ENCODE results near the gene SH3D19. TPM values are rescaled to one million over a fixed set of nuclear protein-coding genes. Genes with fewer than 3 reads are reported as not detected.
"Not testable (repeated sequence)": the region's sequence is repeated elsewhere in the genome, so short reads cannot be mapped to it uniquely, and the experiment has no call there.

SH3D19 gene
- total and polyA plus RNA-seq, 4 donors = 22.1 to 69.2 (median 50.8) TPM

GRCh38 chr4:151259752-151260151, 65.7 kb downstream of the SH3D19 start:
- H3K4me1 ChIP-seq (ENCODE audit: control insufficient read depth in 5 of 5, insufficient read depth in 5 of 5, low read length in 5 of 5) = peaks cover 0 to 17% (median 5%) of the 10 kb centered on the region in 5 donors
- H3K9ac ChIP-seq (ENCODE audit: insufficient read depth in 1 of 2, low read length in 2 of 2) = no peak overlapping the region
- 76 to 85% methylated on average over 1 of the region's 1 CpG for WGBS, 2 donors
- no peaks in the 10 kb centered on the region for H3K27me3 ChIP-seq (ENCODE audit: control insufficient read depth in 3 of 3, insufficient read depth in 3 of 3, low read length in 2 of 3)
- no peak overlapping the region for H3K27ac ChIP-seq (ENCODE audit: low read depth in 1 of 2, low read length in 1 of 2)
- DNase-seq = no peak
- H3K9me3 ChIP-seq (ENCODE audit: control insufficient read depth in 4 of 4, insufficient read depth in 3 of 4, low read length in 3 of 4) = no peaks in the 10 kb centered on the region
- TF ChIP-seq CTCF (IDR thresholded peaks at IDR 0.05; ENCODE audit: control extremely low read depth, extremely low read depth) = no peak
- no peaks in the 10 kb centered on the region for H3K36me3 ChIP-seq (ENCODE audit: control insufficient read depth in 4 of 4, insufficient read depth in 4 of 4, low read length in 4 of 4)
- ATAC-seq (ENCODE audit: insufficient read depth, low FRiP score) = no peak
- H3K4me3 ChIP-seq = no peak overlapping the region

DNA sequence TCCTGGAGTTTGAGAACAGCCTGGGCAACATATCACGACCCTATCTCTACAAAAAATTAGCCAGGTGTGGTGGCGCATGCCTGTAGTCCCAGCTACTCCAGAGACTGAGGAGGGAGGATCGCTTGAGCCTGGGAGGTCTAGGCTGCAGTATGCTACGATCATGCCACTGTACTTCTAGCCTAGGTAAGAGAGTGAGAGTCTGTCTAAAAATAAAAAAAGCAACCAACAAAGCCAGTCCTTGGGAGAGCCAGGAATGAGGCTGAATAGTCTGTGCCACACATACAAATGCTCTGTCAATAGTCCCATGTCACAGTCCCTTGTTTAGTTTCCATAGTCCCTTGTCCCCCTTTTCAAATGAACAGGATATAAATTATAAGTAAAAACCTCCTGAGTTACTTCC, 67.7 kb downstream of the SH3D19 start:
- no peaks in the 10 kb centered on the region for H3K36me3 ChIP-seq (ENCODE audit: control insufficient read depth in 4 of 4, insufficient read depth in 4 of 4, low read length in 4 of 4)
- 94 to 96% methylated on average over 4 of the region's 4 CpGs for WGBS, 2 donors
- ATAC-seq (ENCODE audit: insufficient read depth, low FRiP score) (no peak), DNase-seq (no peak)
- no peak for TF ChIP-seq CTCF (IDR thresholded peaks at IDR 0.05; ENCODE audit: control extremely low read depth, extremely low read depth)
- H3K9me3 ChIP-seq (ENCODE audit: control insufficient read depth in 4 of 4, insufficient read depth in 3 of 4, low read length in 3 of 4) = no peaks in the 10 kb centered on the region
- H3K27me3 ChIP-seq (ENCODE audit: control insufficient read depth in 3 of 3, insufficient read depth in 3 of 3, low read length in 2 of 3) = no peaks in the 10 kb centered on the region
- H3K4me3 ChIP-seq = no peak overlapping the region
- H3K27ac ChIP-seq (ENCODE audit: low read depth in 1 of 2, low read length in 1 of 2) = no peak overlapping the region
- H3K4me1 ChIP-seq (ENCODE audit: control insufficient read depth in 5 of 5, insufficient read depth in 5 of 5, low read length in 5 of 5) = peaks cover 0 to 10% (median under 1%) of the 10 kb centered on the region in 5 donors
- no peak overlapping the region for H3K9ac ChIP-seq (ENCODE audit: insufficient read depth in 1 of 2, low read length in 2 of 2)

DNA sequence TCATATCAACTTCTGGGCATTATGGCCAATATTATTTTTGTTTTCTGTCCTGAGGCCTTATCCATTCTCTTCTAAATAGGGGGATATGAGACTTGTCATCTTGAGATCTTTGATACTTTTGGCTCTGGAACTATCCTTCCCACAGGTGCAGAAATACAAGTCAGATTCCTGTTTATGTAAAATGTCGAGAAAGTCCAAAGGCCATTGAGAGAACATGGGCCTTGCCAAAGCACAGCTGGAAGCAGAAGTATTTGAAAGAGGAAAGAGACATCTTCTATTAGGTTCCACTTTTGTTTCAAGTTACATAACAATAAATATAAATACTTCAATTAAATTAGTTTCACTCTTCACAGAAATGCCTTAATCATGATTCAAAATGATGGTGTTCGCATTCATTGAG, 69.3 kb downstream of the SH3D19 start:
- H3K36me3 ChIP-seq (ENCODE audit: control insufficient read depth in 4 of 4, insufficient read depth in 4 of 4, low read length in 4 of 4) = no peaks in the 10 kb centered on the region
- no peak for TF ChIP-seq CTCF (IDR thresholded peaks at IDR 0.05; ENCODE audit: control extremely low read depth, extremely low read depth)
- no peak overlapping the region for H3K27ac ChIP-seq (ENCODE audit: low read depth in 1 of 2, low read length in 1 of 2)
- no peak overlapping the region for H3K4me3 ChIP-seq
- DNase-seq (peak in 2 of 3 donors; percentile 12 to 21), ATAC-seq (ENCODE audit: insufficient read depth, low FRiP score) (no peak)
- H3K9me3 ChIP-seq (ENCODE audit: control insufficient read depth in 4 of 4, insufficient read depth in 3 of 4, low read length in 3 of 4) = no peaks in the 10 kb centered on the region
- no peaks in the 10 kb centered on the region for H3K27me3 ChIP-seq (ENCODE audit: control insufficient read depth in 3 of 3, insufficient read depth in 3 of 3, low read length in 2 of 3)
- 78 to 79% methylated on average over 2 of the region's 2 CpGs for WGBS, 2 donors
- peaks cover 0 to 11% (median 2%) of the 10 kb centered on the region in 5 donors for H3K4me1 ChIP-seq (ENCODE audit: control insufficient read depth in 5 of 5, insufficient read depth in 5 of 5, low read length in 5 of 5)
- no peak overlapping the region for H3K9ac ChIP-seq (ENCODE audit: insufficient read depth in 1 of 2, low read length in 2 of 2)

DNA sequence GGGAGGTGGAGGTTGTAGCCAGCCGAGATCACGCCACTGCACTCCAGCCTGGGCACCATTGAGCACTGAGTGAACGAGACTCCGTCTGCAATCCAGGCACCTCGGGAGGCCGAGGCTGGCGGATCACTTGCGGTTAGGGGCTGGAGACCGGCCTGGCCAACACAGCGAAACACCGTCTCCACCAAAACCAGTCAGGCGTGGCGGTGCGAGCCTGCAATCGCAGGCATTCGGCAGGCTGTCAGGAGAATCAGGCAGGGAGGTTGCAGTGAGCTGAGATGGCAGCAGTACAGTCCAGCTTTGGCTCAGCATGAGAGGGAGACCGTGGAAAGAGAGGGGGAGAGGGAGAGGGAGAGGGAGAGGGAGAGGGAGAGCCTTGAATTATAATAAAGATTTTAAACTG, 69.7 kb downstream of the SH3D19 start:
- not testable (repeated sequence) for H3K27me3 ChIP-seq (ENCODE audit: control insufficient read depth in 3 of 3, insufficient read depth in 3 of 3, low read length in 2 of 3); H3K36me3 ChIP-seq (ENCODE audit: control insufficient read depth in 4 of 4, insufficient read depth in 4 of 4, low read length in 4 of 4); H3K27ac ChIP-seq (ENCODE audit: low read depth in 1 of 2, low read length in 1 of 2); H3K9ac ChIP-seq (ENCODE audit: insufficient read depth in 1 of 2, low read length in 2 of 2); H3K9me3 ChIP-seq (ENCODE audit: control insufficient read depth in 4 of 4, insufficient read depth in 3 of 4, low read length in 3 of 4); ATAC-seq (ENCODE audit: insufficient read depth, low FRiP score); DNase-seq; H3K4me3 ChIP-seq
- WGBS, 2 donors = 89 to 95% methylated on average over 15 of the region's 17 CpGs
- peaks cover 0 to 11% (median 2%) of the 10 kb centered on the region in 5 donors for H3K4me1 ChIP-seq (ENCODE audit: control insufficient read depth in 5 of 5, insufficient read depth in 5 of 5, low read length in 5 of 5)

DNA sequence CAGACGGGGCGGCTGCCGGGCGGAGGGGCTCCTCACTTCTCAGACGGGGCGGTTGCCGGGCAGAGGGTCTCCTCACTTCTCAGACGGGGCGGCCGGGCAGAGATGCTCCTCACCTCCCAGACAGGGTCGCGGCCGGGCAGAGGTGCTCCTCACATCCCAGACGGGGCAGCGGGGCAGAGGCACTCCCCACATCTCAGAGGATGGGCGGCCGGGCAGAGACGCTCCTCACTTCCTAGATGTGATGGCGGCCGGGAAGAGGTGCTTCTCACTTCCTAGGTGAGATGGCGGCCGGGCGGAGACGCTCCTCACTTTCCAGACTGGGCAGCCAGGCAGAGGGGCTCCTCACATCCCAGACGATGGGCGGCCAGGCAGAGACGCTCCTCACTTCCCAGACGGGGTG, 70.2 kb downstream of the SH3D19 start:
- H3K36me3 ChIP-seq (ENCODE audit: control insufficient read depth in 4 of 4, insufficient read depth in 4 of 4, low read length in 4 of 4); H3K27ac ChIP-seq (ENCODE audit: low read depth in 1 of 2, low read length in 1 of 2); ATAC-seq (ENCODE audit: insufficient read depth, low FRiP score); H3K9me3 ChIP-seq (ENCODE audit: control insufficient read depth in 4 of 4, insufficient read depth in 3 of 4, low read length in 3 of 4); H3K4me3 ChIP-seq; DNase-seq; H3K9ac ChIP-seq (ENCODE audit: insufficient read depth in 1 of 2, low read length in 2 of 2); H3K27me3 ChIP-seq (ENCODE audit: control insufficient read depth in 3 of 3, insufficient read depth in 3 of 3, low read length in 2 of 3): not testable (repeated sequence)
- WGBS, 2 donors = 95 to 98% methylated on average over 11 to 16 of the region's 28 CpGs
- H3K4me1 ChIP-seq (ENCODE audit: control insufficient read depth in 5 of 5, insufficient read depth in 5 of 5, low read length in 5 of 5) = peaks cover 0 to 11% (median 2%) of the 10 kb centered on the region in 5 donors

All from lung (tissue), 12 donors.